HG03139 (cell line): Measurements from ENCODE around the gene PFKP.

Experiments
- ATAC-seq: cut with Tn5 transposase; IDR thresholded peaks from one replicate; pipeline ENCODE4 v1.9.1; 2021; ENCODE audit not compliant: unreplicated experiment

PFKP gene

GRCh38 chr10:3132036-3133025 is 65.0 kb downstream of the PFKP start:
- ATAC-seq = no peak

- no peak for ATAC-seq
Observed at GRCh38 chr10:3133948-3134347, 66.6 kb downstream of the PFKP start.

- no peak for ATAC-seq
Observed at GRCh38 chr10:3135006-3135405, 67.7 kb downstream of the PFKP start.

- no peak for ATAC-seq
Observed at GRCh38 chr10:3136336-3136735, 69.0 kb downstream of the PFKP start.

- ATAC-seq = no peak
Observed at GRCh38 chr10:3136763-3137611, 69.6 kb downstream of the PFKP start.

- ATAC-seq = no peak
Observed at GRCh38 chr10:3137958-3138726, 70.8 kb downstream of the PFKP start.

- no peak for ATAC-seq
Observed at GRCh38 chr10:3139216-3139910, 72.0 kb downstream of the PFKP start.

GRCh38 chr10:3140280-3140679 is 72.9 kb downstream of the PFKP start:
- ATAC-seq = no peak

GRCh38 chr10:3141351-3142005 is 74.1 kb downstream of the PFKP start:
- no peak for ATAC-seq

- no peak for ATAC-seq
Observed at GRCh38 chr10:3142146-3142875, 75.0 kb downstream of the PFKP start.

- no peak for ATAC-seq
Observed at GRCh38 chr10:3143366-3143765, 76.0 kb downstream of the PFKP start.

- no peak for ATAC-seq
Observed at GRCh38 chr10:3143791-3144434, 76.6 kb downstream of the PFKP start.

- no peak for ATAC-seq
Observed at GRCh38 chr10:3145366-3145765, 78.0 kb downstream of the PFKP start.

- ATAC-seq = no peak
Observed at GRCh38 chr10:3146289-3146688, 78.9 kb downstream of the PFKP start.

GRCh38 chr10:3147117-3147820 is 79.9 kb downstream of the PFKP start:
- no peak for ATAC-seq

GRCh38 chr10:3148041-3148440 is 80.7 kb downstream of the PFKP start:
- no peak for ATAC-seq

GRCh38 chr10:3148994-3149393 is 81.6 kb downstream of the PFKP start:
- no peak for ATAC-seq

- no peak for ATAC-seq
Observed at GRCh38 chr10:3149918-3150317, 82.6 kb downstream of the PFKP start.
